Neural progenitor cell (in vitro differentiated cells): ENCODE measurements around the gene ACOT7.

Experiments used
- CTCF ChIP-seq: fragments of 200-600 bp; sonication (generic); IDR thresholded peaks from 2 replicates; pipeline ENCODE4 v1.5.1; 2017; ENCODE audit warnings: antibody characterized with exemption, mild to moderate bottlenecking
- EZH2 ChIP-seq: fragments of 200-600 bp; sonication (generic); IDR thresholded peaks from 2 replicates; pipeline ENCODE4 v1.6.1; 2017; ENCODE audit warnings: antibody characterized with exemption, mild to moderate bottlenecking, moderate library complexity

DNA sequence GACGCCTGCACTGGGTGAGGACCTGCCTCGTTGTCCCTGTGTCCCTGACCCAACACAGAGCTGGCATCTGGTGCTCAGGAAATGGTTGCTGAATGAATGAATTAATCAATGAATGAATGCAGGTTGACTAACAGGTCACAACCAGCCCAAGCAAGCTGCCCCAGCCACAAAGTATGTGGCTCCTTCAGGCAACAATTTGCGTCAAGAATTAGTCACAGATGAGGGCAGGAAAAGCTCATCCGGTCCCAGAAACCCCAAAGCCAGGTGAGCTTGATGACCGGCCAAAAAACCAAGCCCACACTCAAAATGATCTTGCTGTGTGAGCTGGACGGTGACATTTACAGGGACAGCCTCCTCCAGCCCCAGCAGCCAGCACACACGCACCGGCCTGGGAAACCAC, 92.0 kb downstream of the ACOT7 start:
- TF ChIP-seq EZH2 (no peak), CTCF (no peak)
